Cerebellar cortex (tissue), 1 donor: ENCODE data around the gene ZNF783.
"Not testable (repeated sequence)": the region's sequence is repeated elsewhere in the genome, so short reads cannot be mapped to it uniquely, and the experiment has no call there.

Experiments used
- DNase-seq: peaks from one replicate; pipeline ENCODE4 v3.0.0-alpha.2; 2015; ENCODE audit warnings: low spot score

The ZNF783 gene

GRCh38 chr7:149330914-149331567 lies 69.0 kb downstream of the ZNF783 start:
- DNase-seq, result peak; percentile 13

- not testable (repeated sequence) for DNase-seq
Measured at GRCh38 chr7:149332602-149333320, 70.8 kb downstream of the ZNF783 start.

- no peak for DNase-seq
Measured at GRCh38 chr7:149333321-149333717, 71.3 kb downstream of the ZNF783 start.

DNA sequence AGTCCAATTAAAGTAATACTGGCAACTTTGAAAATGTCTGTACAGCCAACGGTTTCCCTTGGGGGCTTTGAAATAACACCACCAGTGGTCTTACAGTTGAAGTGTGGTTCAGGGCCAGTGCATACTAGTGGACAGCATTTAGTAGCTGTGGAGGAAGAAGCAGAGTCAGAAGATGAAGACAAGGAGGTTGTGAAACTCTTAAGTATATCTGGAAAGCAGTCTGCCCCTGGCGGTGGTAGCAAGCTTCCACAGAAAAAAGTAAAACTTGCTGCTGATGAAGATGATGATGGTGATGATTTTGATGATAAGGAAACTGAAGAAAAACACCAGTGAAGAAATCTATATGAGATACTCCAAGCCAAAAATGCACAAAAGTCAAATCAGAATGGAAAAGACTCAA lies 72.2 kb downstream of the ZNF783 start:
- no peak for DNase-seq
